Measurements from ENCODE around the gene ZNF780A. TPM values are rescaled to one million over a fixed set of nuclear protein-coding genes. Genes with fewer than 3 reads are reported as not detected.

Gene ZNF780A
- total RNA-seq, 1 donor = 15.9 TPM

DNA sequence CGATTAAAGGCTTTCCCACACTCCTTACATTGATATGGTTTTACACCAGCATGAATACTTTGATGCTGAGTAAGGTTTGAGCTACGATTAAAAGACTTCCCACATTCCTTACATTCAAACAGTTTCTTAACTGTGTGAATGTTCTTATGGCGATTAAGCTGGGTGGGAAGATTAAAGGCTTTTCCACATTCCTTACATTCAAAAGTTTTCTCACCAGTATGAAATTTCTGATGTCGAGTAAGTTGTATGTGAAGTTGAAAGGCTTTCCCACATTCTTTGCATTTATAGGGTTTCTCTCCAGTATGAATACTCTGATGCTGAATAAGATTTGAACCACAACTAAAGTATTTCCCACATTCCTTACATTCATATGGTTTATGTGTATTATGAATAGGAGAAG is 54.7 kb downstream of the ZNF780A start:
- Histone ChIP-seq H3K4me1 (ENCODE audit: insufficient read depth, low read length) (no peaks in the 10 kb centered on the region), H3K4me3 (ENCODE audit: insufficient read depth, low read length) (no peak overlapping the region), H3K9me3 (ENCODE audit: low read depth, low read length) (peaks cover 43% of the 10 kb centered on the region), H3K79me2 (ENCODE audit: insufficient read depth, low read length) (no peaks in the 10 kb centered on the region), H3K4me2 (ENCODE audit: insufficient read depth, low read length) (no peak overlapping the region), H3K27ac (ENCODE audit: low read depth, low read length) (no peak overlapping the region), H4K20me1 (ENCODE audit: insufficient read depth, low read length) (no peaks in the 10 kb centered on the region), H3K36me3 (ENCODE audit: insufficient read depth, low read length) (no peaks in the 10 kb centered on the region), H3K27me3 (ENCODE audit: insufficient read depth, low read length) (no peaks in the 10 kb centered on the region), H2AFZ (ENCODE audit: low read length) (no peak overlapping the region)
- TF ChIP-seq, protein P1, sequence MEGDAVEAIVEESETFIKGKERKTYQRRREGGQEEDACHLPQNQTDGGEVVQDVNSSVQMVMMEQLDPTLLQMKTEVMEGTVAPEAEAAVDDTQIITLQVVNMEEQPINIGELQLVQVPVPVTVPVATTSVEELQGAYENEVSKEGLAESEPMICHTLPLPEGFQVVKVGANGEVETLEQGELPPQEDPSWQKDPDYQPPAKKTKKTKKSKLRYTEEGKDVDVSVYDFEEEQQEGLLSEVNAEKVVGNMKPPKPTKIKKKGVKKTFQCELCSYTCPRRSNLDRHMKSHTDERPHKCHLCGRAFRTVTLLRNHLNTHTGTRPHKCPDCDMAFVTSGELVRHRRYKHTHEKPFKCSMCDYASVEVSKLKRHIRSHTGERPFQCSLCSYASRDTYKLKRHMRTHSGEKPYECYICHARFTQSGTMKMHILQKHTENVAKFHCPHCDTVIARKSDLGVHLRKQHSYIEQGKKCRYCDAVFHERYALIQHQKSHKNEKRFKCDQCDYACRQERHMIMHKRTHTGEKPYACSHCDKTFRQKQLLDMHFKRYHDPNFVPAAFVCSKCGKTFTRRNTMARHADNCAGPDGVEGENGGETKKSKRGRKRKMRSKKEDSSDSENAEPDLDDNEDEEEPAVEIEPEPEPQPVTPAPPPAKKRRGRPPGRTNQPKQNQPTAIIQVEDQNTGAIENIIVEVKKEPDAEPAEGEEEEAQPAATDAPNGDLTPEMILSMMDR (IDR thresholded peaks at IDR 0.05; ENCODE audit: extremely low read depth, low read depth, low read length) = no peak
- no peak for DNase-seq (ENCODE audit: insufficient read length, low spot score, missing footprints)

DNA sequence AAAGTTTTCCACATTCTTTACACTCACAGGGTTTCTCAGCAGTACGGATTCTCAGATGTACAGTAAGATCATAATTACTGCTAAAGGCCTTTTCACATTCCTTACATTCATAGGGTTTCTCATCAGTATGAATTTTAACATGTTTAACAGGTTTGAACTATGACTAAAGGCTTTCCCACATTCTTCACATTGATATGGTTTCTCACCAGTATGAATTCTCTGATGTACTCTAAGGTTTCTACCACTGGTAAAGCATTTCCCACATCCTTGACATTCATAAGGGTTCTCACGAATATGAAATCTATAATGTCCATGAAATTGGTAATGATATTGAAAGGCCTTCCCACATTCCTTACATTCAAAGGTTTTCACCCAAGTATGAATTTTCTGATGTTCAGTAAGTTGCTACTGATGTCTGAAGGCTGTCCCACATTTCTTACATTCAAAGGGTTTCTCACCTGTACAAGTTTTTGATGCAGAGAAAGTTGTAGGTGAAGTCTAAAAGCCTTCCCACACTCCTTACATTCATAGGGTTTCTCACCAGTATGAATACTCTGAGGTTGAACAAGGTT is 56.7 kb downstream of the ZNF780A start:
- no peaks in the 10 kb centered on the region for H3K79me2 ChIP-seq (ENCODE audit: insufficient read depth, low read length)
- H3K4me1 ChIP-seq (ENCODE audit: insufficient read depth, low read length) = no peaks in the 10 kb centered on the region
- TF ChIP-seq, protein P1 (IDR thresholded peaks at IDR 0.05; ENCODE audit: extremely low read depth, low read depth, low read length) = no peak
- no peak overlapping the region for H3K4me3 ChIP-seq (ENCODE audit: insufficient read depth, low read length)
- peaks cover 48% of the 10 kb centered on the region for H3K9me3 ChIP-seq (ENCODE audit: low read depth, low read length)
- H3K4me2 ChIP-seq (ENCODE audit: insufficient read depth, low read length) = no peak overlapping the region
- no peak overlapping the region for H3K27ac ChIP-seq (ENCODE audit: low read depth, low read length)
- H3K36me3 ChIP-seq (ENCODE audit: insufficient read depth, low read length) = no peaks in the 10 kb centered on the region
- no peaks in the 10 kb centered on the region for H4K20me1 ChIP-seq (ENCODE audit: insufficient read depth, low read length)
- no peaks in the 10 kb centered on the region for H3K27me3 ChIP-seq (ENCODE audit: insufficient read depth, low read length)
- DNase-seq (ENCODE audit: insufficient read length, low spot score, missing footprints) = no peak
- no peak overlapping the region for H2AFZ ChIP-seq (ENCODE audit: low read length)

DNA sequence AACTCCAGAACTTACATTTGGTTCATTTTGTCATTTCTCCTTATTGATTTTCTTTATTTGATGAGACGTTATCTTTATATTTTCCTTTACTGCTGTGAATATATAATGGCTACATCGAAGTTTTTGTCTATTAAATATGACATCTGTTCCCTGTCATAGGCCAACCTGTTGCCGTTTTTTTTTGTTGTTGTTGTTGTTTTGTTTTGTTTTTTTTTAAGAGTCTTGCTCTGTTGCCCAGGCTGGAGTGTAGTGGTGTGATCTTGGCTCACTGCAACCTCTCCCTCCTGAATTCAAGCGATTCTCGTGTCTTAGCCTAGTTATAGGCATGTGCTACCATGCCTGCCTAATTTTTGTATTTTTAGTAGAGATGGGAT is 64.2 kb downstream of the ZNF780A start:
- H3K27ac ChIP-seq (ENCODE audit: low read depth, low read length) = no peak overlapping the region
- no peak overlapping the region for H3K4me3 ChIP-seq (ENCODE audit: insufficient read depth, low read length)
- H3K79me2 ChIP-seq (ENCODE audit: insufficient read depth, low read length) = no peaks in the 10 kb centered on the region
- TF ChIP-seq, protein P1 (IDR thresholded peaks at IDR 0.05; ENCODE audit: extremely low read depth, low read depth, low read length) = no peak
- no peak overlapping the region for H3K4me2 ChIP-seq (ENCODE audit: insufficient read depth, low read length)
- DNase-seq (ENCODE audit: insufficient read length, low spot score, missing footprints) = no peak
- H3K27me3 ChIP-seq (ENCODE audit: insufficient read depth, low read length) = no peaks in the 10 kb centered on the region
- H3K9me3 ChIP-seq (ENCODE audit: low read depth, low read length) = peaks cover 34% of the 10 kb centered on the region
- no peaks in the 10 kb centered on the region for H3K36me3 ChIP-seq (ENCODE audit: insufficient read depth, low read length)
- H4K20me1 ChIP-seq (ENCODE audit: insufficient read depth, low read length) = no peaks in the 10 kb centered on the region
- H3K4me1 ChIP-seq (ENCODE audit: insufficient read depth, low read length) = no peaks in the 10 kb centered on the region
- H2AFZ ChIP-seq (ENCODE audit: low read length) = no peak overlapping the region

DNA sequence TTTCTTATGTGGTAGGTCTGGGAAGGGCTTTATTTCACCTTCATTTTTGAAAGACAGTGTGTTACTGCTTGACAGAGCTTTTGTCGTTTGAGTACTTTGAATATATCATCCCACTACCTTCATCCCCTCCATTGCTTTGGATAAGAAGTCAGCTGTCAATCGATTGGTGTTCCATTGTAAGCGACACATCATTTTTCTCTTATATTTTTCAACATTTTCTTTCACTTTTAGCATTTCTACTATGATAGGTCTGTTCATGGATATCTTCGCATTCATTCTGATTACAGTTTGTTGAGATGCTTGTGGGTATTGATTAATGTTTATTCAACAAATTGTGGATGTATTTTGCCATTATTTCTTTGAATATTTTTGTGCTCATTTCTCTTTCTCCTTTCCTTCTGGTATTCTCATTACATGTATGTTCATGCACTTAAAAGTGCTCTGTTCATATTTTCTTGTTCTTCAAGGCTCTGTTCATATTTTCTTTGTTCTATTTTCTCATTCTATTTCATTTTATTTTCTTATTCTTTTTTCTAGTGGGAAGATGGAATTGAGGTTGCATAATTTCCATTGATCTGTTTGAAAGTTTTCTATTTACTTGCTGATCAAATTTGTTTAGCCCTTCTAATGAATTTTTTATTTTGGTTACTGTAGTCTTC is 64.7 kb downstream of the ZNF780A start:
- Histone ChIP-seq H2AFZ (ENCODE audit: low read length) (no peak overlapping the region), H3K4me3 (ENCODE audit: insufficient read depth, low read length) (no peak overlapping the region), H3K9me3 (ENCODE audit: low read depth, low read length) (peaks cover 32% of the 10 kb centered on the region), H3K36me3 (ENCODE audit: insufficient read depth, low read length) (no peaks in the 10 kb centered on the region), H3K4me2 (ENCODE audit: insufficient read depth, low read length) (no peak overlapping the region), H3K27me3 (ENCODE audit: insufficient read depth, low read length) (no peaks in the 10 kb centered on the region), H4K20me1 (ENCODE audit: insufficient read depth, low read length) (no peaks in the 10 kb centered on the region), H3K79me2 (ENCODE audit: insufficient read depth, low read length) (no peaks in the 10 kb centered on the region), H3K27ac (ENCODE audit: low read depth, low read length) (no peak overlapping the region), H3K4me1 (ENCODE audit: insufficient read depth, low read length) (no peaks in the 10 kb centered on the region)
- DNase-seq (ENCODE audit: insufficient read length, low spot score, missing footprints) = no peak
- TF ChIP-seq, protein P1 (IDR thresholded peaks at IDR 0.05; ENCODE audit: extremely low read depth, low read depth, low read length) = no peak

All from osteoblast (primary cell).